Ramos (cell line): ENCODE measurements around the gene TCL1B.

Experiments used
- in situ Hi-C: fragments of 300-500 bp; cut with MboI; formaldehyde crosslinking; loops from one replicate; pipeline ENCODE4 v1.14.3; 2022; ENCODE audit warnings: low sequenced_read_pairs; ENCODE audit not compliant: unreplicated experiment

Gene TCL1B

GRCh38 chr14:95664546-95664945, 21.7 kb upstream of the TCL1B start:
- in situ Hi-C loops: loop anchor here (5.0 to 25.0 kb wide), 3 partner anchors 33 to 1702 kb away; no protein-coding TSS in a partner anchor

- in situ Hi-C loops: loop anchor here (25.0 kb wide), 2 partner anchors 203 to 1703 kb away; no protein-coding TSS in a partner anchor
Observed at GRCh38 chr14:95665530-95665929, 20.7 kb upstream of the TCL1B start.

- in situ Hi-C loops: loop anchor here (25.0 kb wide), 2 partner anchors 204 to 1704 kb away; no protein-coding TSS in a partner anchor
Observed at GRCh38 chr14:95666450-95666849, 19.8 kb upstream of the TCL1B start.

- in situ Hi-C loops: loop anchor here (25.0 kb wide), 2 partner anchors 205 to 1705 kb away; no protein-coding TSS in a partner anchor
Observed at GRCh38 chr14:95667249-95667693, 19.0 kb upstream of the TCL1B start.

- in situ Hi-C loops: loop anchor here (25.0 kb wide), 2 partner anchors 206 to 1706 kb away; no protein-coding TSS in a partner anchor
Observed at GRCh38 chr14:95668235-95668772, 17.9 kb upstream of the TCL1B start.

GRCh38 chr14:95674613-95675012, 11.6 kb upstream of the TCL1B start:
- in situ Hi-C loops: loop anchor here (25.0 kb wide), 2 partner anchors 212 to 1712 kb away; no protein-coding TSS in a partner anchor

- in situ Hi-C loops: no loop called here
Observed at GRCh38 chr14:95675486-95675885, 10.7 kb upstream of the TCL1B start.

- in situ Hi-C loops: no loop called here
Observed at GRCh38 chr14:95677179-95677835, 8.9 kb upstream of the TCL1B start.

- in situ Hi-C loops: no loop called here
Observed at GRCh38 chr14:95679148-95679815, 6.9 kb upstream of the TCL1B start.

GRCh38 chr14:95679998-95680735, 6.1 kb upstream of the TCL1B start:
- in situ Hi-C loops: loop anchor here (5.0 kb wide), 1 partner anchor 68 kb away; no protein-coding TSS in a partner anchor

- in situ Hi-C loops: loop anchor here (5.0 kb wide), 1 partner anchor 69 kb away; no protein-coding TSS in a partner anchor
Observed at GRCh38 chr14:95681153-95681552, 5.1 kb upstream of the TCL1B start.

GRCh38 chr14:95683793-95684192, 2.4 kb upstream of the TCL1B start:
- in situ Hi-C loops: loop anchor here (5.0 kb wide), 1 partner anchor 71 kb away; no protein-coding TSS in a partner anchor

GRCh38 chr14:95686935-95687334, 709 bp downstream of the TCL1B start:
- in situ Hi-C loops: no loop called here

GRCh38 chr14:95689441-95689840, 3.2 kb downstream of the TCL1B start:
- in situ Hi-C loops: no loop called here

- in situ Hi-C loops: loop anchor here (5.0 to 10.0 kb wide), 2 partner anchors 81 to 304 kb away; no protein-coding TSS in a partner anchor
Observed at GRCh38 chr14:95690815-95691214, 4.6 kb downstream of the TCL1B start.

GRCh38 chr14:95691591-95691990, 5.4 kb downstream of the TCL1B start:
- in situ Hi-C loops: loop anchor here (5.0 to 10.0 kb wide), 2 partner anchors 81 to 303 kb away; no protein-coding TSS in a partner anchor

GRCh38 chr14:95692109-95692508, 5.9 kb downstream of the TCL1B start:
- in situ Hi-C loops: loop anchor here (5.0 to 10.0 kb wide), 2 partner anchors 80 to 303 kb away; no protein-coding TSS in a partner anchor

GRCh38 chr14:95695051-95695450, 8.8 kb downstream of the TCL1B start:
- in situ Hi-C loops: loop anchor here (5.0 to 10.0 kb wide), 2 partner anchors 33 to 300 kb away; no protein-coding TSS in a partner anchor

GRCh38 chr14:95695913-95696312, 9.7 kb downstream of the TCL1B start:
- in situ Hi-C loops: loop anchor here (5.0 to 10.0 kb wide), 2 partner anchors 34 to 299 kb away; no protein-coding TSS in a partner anchor

- in situ Hi-C loops: loop anchor here (5.0 to 10.0 kb wide), 2 partner anchors 34 to 298 kb away; no protein-coding TSS in a partner anchor
Observed at GRCh38 chr14:95696741-95697140, 10.5 kb downstream of the TCL1B start.
